Stimulated activated naive CD8-positive, alpha-beta T cell treated with anti-CD3 and anti-CD28 coated beads, Interleukin-15, amount 100 ng/mL, for 72 hours (primary cell): ENCODE data around the gene EIF3L.
"Not testable (repeated sequence)": the region's sequence is repeated elsewhere in the genome, so short reads cannot be mapped to it uniquely, and the experiment has no call there.

Experiments
- ATAC-seq: fragments of 150-1000 bp; cut with Tn5 transposase; 2 replicates; pipeline ENCODE4 v1.10.0; 2021; ENCODE audit warnings: mild to moderate bottlenecking, moderate library complexity
- DNase-seq, 2 donors: peaks; one replicate each; pipeline ENCODE4 v3.0.0; 2021 to 2022
- H3K27ac Mint-ChIP-seq, 2 donors: one replicate each; pipeline ENCODE4 v1.8.0; 2022; ENCODE audit warnings: mild to moderate bottlenecking in 2 of 2, mixed read lengths in 2 of 2, moderate library complexity in 2 of 2
- H3K27me3 Mint-ChIP-seq: one replicate; pipeline ENCODE4 v1.8.0; 2022; ENCODE audit warnings: mixed read lengths
- H3K4me1 Mint-ChIP-seq: one replicate; pipeline ENCODE4 v1.8.0; 2022; ENCODE audit warnings: mild to moderate bottlenecking, mixed read lengths
- H3K4me3 Mint-ChIP-seq, 2 donors: one replicate each; pipeline ENCODE4 v1.8.0; 2022; ENCODE audit warnings: mild to moderate bottlenecking in 2 of 2, mixed read lengths in 2 of 2, moderate library complexity in 1 of 2
- H3K9me3 Mint-ChIP-seq, 2 donors: one replicate each; pipeline ENCODE4 v1.8.0; 2022; ENCODE audit warnings: mixed read lengths in 2 of 2

EIF3L gene

GRCh38 chr22:37849089-37849751, at the start of gene EIF3L:
Gene EIF3L, plus strand, starts transcription at chr22:37849419. Its CDS starts 31 bp downstream, at chr22:37849450.
- H3K4me1 Mint-ChIP-seq, result peaks cover 47% of the 10 kb centered on the region
- H3K27me3 Mint-ChIP-seq, result no peaks in the 10 kb centered on the region
- peak; percentile 78 for ATAC-seq

DNA sequence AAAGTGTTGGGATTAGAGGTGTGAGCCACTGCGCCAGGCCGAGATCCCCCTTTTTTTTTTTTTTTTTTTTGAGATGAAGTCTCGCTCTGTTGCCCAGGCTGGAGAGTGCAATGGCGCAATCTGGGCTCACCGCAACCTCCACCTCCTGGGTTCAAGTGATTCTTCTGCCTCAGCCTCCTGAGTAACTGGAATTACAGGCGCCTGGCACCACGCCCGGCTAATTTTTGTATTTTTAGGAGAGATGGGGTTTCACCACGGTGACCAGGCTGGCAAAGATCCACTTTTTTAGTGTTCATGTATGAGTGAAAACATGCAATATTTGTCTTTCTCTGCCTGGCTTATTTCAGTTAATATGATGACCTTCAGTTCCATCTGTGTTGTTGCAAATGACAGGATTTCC, 49.2 kb upstream of the EIF3L start:
- DNase-seq, H3K27ac Mint-ChIP-seq, ATAC-seq, H3K9me3 Mint-ChIP-seq, H3K4me3 Mint-ChIP-seq: not testable (repeated sequence)
- Mint-ChIP-seq H3K4me1 (peaks cover 21% of the 10 kb centered on the region), H3K27me3 (peaks cover 27% of the 10 kb centered on the region)

More at GRCh38 chr22:37849089-37849751, at the start of gene EIF3L:
- Mint-ChIP-seq H3K9me3 (no peaks in the 10 kb centered on the region), H3K4me3 (peak within 1 kb of the TSS; percentile 99 to 100), H3K27ac (peak within 1 kb of the TSS; percentile 99 to 100)
- peak; percentile 83 to 90 for DNase-seq

DNA sequence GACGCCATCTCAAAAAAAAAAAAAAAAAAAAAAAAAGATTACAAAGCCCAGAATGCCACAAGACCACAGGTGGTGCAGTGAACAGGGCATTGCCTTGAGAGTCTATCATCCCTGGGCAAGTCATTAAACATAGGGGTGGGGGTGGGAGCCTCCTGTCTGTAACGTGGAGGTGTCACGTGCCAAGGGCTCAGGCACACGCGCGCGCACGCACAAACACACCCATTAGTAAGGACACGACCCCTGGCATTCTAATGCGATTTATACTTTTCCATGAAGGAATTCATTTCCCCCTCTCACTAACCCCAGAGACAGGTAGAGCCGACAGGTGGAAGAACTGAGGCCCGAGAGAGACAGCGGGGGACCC, 47.3 kb upstream of the EIF3L start:
- ATAC-seq (no peak), DNase-seq (no peak)
- peaks cover 47% of the 10 kb centered on the region for H3K27me3 Mint-ChIP-seq
- no peak overlapping the region for H3K27ac Mint-ChIP-seq
- no peaks in the 10 kb centered on the region for H3K9me3 Mint-ChIP-seq
- peaks cover 39% of the 10 kb centered on the region for H3K4me1 Mint-ChIP-seq
- peak overlapping the region; percentile 76 to 79 for H3K4me3 Mint-ChIP-seq

- H3K27me3 Mint-ChIP-seq, result peaks cover 53% of the 10 kb centered on the region
- H3K9me3 Mint-ChIP-seq, result no peaks in the 10 kb centered on the region
- peaks cover 44% of the 10 kb centered on the region for H3K4me1 Mint-ChIP-seq
- H3K4me3 Mint-ChIP-seq, result peak overlapping the region; percentile 76 to 79
- peak overlapping the region in 1 of 2 donors; percentile 45 for H3K27ac Mint-ChIP-seq
- ATAC-seq (peak; percentile 23), DNase-seq (no peak)
Measured at GRCh38 chr22:37802310-37803194, 46.7 kb upstream of the EIF3L start.

GRCh38 chr22:37803195-37803638, 46.0 kb upstream of the EIF3L start:
- no peak for ATAC-seq
- H3K4me3 Mint-ChIP-seq, result peak overlapping the region; percentile 76 to 79
- H3K27me3 Mint-ChIP-seq, result peaks cover 60% of the 10 kb centered on the region
- peak overlapping the region in 1 of 2 donors; percentile 45 for H3K27ac Mint-ChIP-seq
- no peaks in the 10 kb centered on the region for H3K9me3 Mint-ChIP-seq
- no peak for DNase-seq
- peaks cover 49% of the 10 kb centered on the region for H3K4me1 Mint-ChIP-seq

- H3K4me1 Mint-ChIP-seq, result peaks cover 54% of the 10 kb centered on the region
- DNase-seq (no peak), ATAC-seq (no peak)
- H3K27me3 Mint-ChIP-seq, result peaks cover 66% of the 10 kb centered on the region
- H3K4me3 Mint-ChIP-seq, result peak overlapping the region; percentile 79 to 81
- H3K27ac Mint-ChIP-seq, result peak overlapping the region in 1 of 2 donors; percentile 93
- H3K9me3 Mint-ChIP-seq, result no peaks in the 10 kb centered on the region
Measured at GRCh38 chr22:37803639-37804351, 45.4 kb upstream of the EIF3L start.

GRCh38 chr22:37804352-37804880, 44.8 kb upstream of the EIF3L start:
- Mint-ChIP-seq H3K4me3 (peak overlapping the region; percentile 79 to 81), H3K27me3 (peaks cover 72% of the 10 kb centered on the region), H3K4me1 (peaks cover 55% of the 10 kb centered on the region), H3K9me3 (no peaks in the 10 kb centered on the region), H3K27ac (peak overlapping the region; percentile 83 to 93)
- ATAC-seq (no peak), DNase-seq (no peak)

GRCh38 chr22:37804881-37805809, 44.1 kb upstream of the EIF3L start:
- Mint-ChIP-seq H3K27ac (peak overlapping the region; percentile 88 to 93), H3K4me3 (peak overlapping the region; percentile 81), H3K9me3 (no peaks in the 10 kb centered on the region), H3K4me1 (peaks cover 55% of the 10 kb centered on the region), H3K27me3 (peaks cover 79% of the 10 kb centered on the region)
- peak; percentile 33 for ATAC-seq
- DNase-seq, result peak; percentile 73 to 81

- H3K27me3 Mint-ChIP-seq, result peaks cover 79% of the 10 kb centered on the region
- H3K4me3 Mint-ChIP-seq, result peak overlapping the region; percentile 69 to 81
- H3K4me1 Mint-ChIP-seq, result peaks cover 55% of the 10 kb centered on the region
- peak overlapping the region; percentile 27 to 78 for H3K27ac Mint-ChIP-seq
- DNase-seq, result no peak
- no peaks in the 10 kb centered on the region for H3K9me3 Mint-ChIP-seq
- no peak for ATAC-seq
Measured at GRCh38 chr22:37805810-37806277, 43.4 kb upstream of the EIF3L start.

DNA sequence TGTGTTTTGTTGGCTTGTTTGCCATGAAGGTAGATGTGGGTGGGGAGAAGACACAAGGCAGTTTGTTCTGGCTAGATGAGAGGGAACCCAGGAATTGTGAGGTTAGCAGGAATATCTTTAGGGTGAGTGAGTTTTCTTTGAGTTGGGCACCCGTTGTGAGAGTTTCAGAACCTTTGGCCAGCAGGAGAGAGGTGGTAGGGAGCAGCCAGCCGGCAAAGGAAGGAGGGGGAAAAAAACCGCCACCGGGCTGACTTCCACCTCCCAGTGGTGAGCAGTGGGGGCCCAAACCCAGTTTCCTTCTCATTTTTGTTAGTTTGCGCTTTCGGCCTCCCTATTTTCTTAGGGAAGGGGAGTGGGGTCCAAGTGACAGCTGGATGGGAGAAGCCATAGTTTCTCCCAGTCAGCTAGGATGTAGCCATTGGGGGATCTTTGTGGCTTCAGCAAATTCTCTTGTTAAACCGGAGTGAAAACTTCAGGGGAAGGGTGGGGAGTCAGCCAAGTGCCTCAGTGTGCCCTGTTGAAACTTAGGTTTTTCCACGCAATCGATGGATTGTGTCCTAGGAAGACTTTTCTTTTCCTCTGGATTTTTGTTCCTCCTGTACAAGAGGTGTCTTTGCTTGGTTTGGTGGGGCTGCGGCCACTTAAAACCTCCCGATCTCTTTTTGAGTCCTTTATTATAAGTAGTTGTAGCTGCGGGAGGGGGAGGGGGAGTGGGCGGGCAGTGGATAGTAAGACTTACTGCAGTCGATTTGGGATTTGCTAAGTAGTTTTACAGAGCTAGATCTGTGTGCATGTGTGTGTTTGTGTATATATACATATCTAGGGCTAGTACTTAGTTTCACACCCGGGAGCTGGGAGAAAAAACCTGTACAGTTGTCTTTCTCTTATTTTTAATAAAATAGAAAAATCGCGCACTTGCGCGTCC, 42.5 kb upstream of the EIF3L start:
- peaks cover 55% of the 10 kb centered on the region for H3K4me1 Mint-ChIP-seq

DNA sequence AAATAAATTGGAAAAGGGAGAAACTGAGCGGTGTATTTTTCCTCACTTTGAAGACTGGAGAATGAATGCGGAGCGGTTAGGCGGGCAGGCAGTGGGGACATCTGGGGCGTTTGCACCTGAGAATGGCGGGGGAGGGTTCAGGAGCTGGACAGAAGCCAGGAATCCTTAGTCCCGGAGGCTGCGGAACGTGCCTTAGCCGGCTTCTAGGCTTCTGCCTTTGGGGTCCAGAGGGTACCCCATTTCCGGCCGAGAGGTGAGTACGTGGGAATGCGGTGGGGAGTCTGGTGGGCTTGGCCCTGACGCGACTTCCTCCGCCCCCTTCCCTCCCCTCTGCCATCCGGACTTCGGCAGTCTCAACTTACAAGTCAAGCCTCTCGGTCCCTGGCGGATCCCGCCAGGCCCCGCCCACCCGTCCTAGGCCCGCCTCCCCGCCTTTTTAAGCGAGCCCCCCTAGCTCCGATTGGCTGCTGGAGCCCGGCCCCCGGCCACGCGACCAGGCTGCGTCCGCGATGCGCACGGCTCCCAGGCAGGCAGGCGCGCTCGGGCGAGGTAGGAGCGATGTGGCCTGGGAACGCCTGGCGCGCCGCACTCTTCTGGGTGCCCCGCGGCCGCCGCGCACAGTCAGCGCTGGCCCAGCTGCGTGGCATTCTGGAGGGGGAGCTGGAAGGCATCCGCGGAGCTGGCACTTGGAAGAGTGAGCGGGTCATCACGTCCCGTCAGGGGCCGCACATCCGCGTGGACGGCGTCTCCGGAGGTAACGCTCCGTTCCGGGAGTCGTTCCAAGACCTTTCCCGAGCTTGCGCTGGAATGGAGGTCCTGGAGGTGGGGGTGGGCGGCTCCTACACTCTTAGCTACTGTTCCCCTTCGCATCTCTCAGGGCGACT, 41.6 kb upstream of the EIF3L start, which contains the start of gene GCAT:
TSS of gene GCAT (plus strand) at position 525 of the 884 bp plus-strand sequence. CDS start at position 559, 34 bp downstream.
- ATAC-seq (peak; percentile 94), DNase-seq (peak; percentile 84 to 90)
- Mint-ChIP-seq H3K27ac (peak within 1 kb of the TSS; percentile 19 to 57), H3K27me3 (peaks cover 82% of the 10 kb centered on the region), H3K9me3 (no peaks in the 10 kb centered on the region), H3K4me1 (peaks cover 54% of the 10 kb centered on the region), H3K4me3 (peak within 1 kb of the TSS; percentile 69 to 81)

More for the DNA sequence above, 42.5 kb upstream of the EIF3L start:
- peak overlapping the region; percentile 27 to 78 for H3K27ac Mint-ChIP-seq
- H3K9me3 Mint-ChIP-seq, result no peaks in the 10 kb centered on the region
- H3K27me3 Mint-ChIP-seq, result peaks cover 79% of the 10 kb centered on the region
- no peak for DNase-seq
- no peak for ATAC-seq
- peak overlapping the region; percentile 69 to 81 for H3K4me3 Mint-ChIP-seq

DNA sequence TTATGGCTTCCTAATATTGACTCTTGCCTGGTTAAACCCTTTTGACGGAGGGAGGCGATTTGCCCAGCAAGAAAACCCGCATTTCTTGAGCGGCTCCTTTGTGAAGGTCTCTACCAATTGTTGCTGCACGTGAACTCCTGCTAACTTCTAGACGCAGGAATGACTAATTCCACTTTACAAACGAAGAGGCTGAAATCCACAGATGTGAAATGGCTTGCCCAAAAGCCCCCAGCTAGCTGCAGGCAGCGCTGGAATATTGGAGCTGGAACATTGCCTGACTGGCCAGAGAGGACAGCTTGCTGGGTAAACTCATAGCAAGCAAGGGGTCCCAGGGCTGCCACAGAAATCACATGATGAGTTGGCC, 40.9 kb upstream of the EIF3L start:
- H3K4me1 Mint-ChIP-seq, result peaks cover 47% of the 10 kb centered on the region
- no peaks in the 10 kb centered on the region for H3K9me3 Mint-ChIP-seq
- no peak for ATAC-seq
- peak overlapping the region; percentile 69 to 81 for H3K4me3 Mint-ChIP-seq
- peaks cover 78% of the 10 kb centered on the region for H3K27me3 Mint-ChIP-seq
- DNase-seq, result no peak
- no peak overlapping the region for H3K27ac Mint-ChIP-seq
